MG63 (cell line): ENCODE measurements around the gene UBE2D1. TPM values are rescaled to one million over a fixed set of nuclear protein-coding genes. Genes with fewer than 3 reads are reported as not detected.
A peak's percentile ranks its signal among the peaks of the same experiment; 100 is the strongest.

Experiments
- DNase-seq: peaks from one replicate; pipeline ENCODE4 v3.0.0-alpha.2; 2020
- H3K27me3 ChIP-seq: fragments of 250-450 bp; sonication (Bioruptor Pico); 2 replicates; pipeline ENCODE4 v1.5.1; 2020; ENCODE audit warnings: mild to moderate bottlenecking, moderate library complexity
- H3K36me3 ChIP-seq: fragments of 250-450 bp; sonication (Bioruptor Pico); 2 replicates; pipeline ENCODE4 v1.5.1; 2020; ENCODE audit warnings: mild to moderate bottlenecking, moderate library complexity
- H3K4me3 ChIP-seq: fragments of 250-450 bp; sonication (Bioruptor Pico); 2 replicates; pipeline ENCODE4 v1.5.1; 2020; ENCODE audit warnings: mild to moderate bottlenecking, moderate library complexity
- H3K9me3 ChIP-seq: fragments of 250-450 bp; sonication (Bioruptor Pico); 2 replicates; pipeline ENCODE4 v1.5.1; 2020; ENCODE audit warnings: mild to moderate bottlenecking, moderate library complexity
- total RNA-seq: library from RNA; depleted of rRNA; stranded (reverse); fragments of >200 nt; shearing (Covaris generic); gene quantifications from 2 replicates; pipeline ENCODE4 v1.2.3, GENCODE V29; 2014; ENCODE audit warnings: low replicate concordance

Gene UBE2D1
- total RNA-seq, 1 experiment from 2014 or later, result 10.4 TPM

- no peaks in the 10 kb centered on the region for H3K27me3 ChIP-seq
- no peak overlapping the region for H3K4me3 ChIP-seq
- no peaks in the 10 kb centered on the region for H3K9me3 ChIP-seq
- DNase-seq, result no peak
- no peaks in the 10 kb centered on the region for H3K36me3 ChIP-seq
Observed at GRCh38 chr10:58328233-58328632, 6.6 kb upstream of the UBE2D1 start.

GRCh38 chr10:58330431-58330830 is 4.4 kb upstream of the UBE2D1 start:
- no peaks in the 10 kb centered on the region for H3K27me3 ChIP-seq
- no peaks in the 10 kb centered on the region for H3K9me3 ChIP-seq
- no peaks in the 10 kb centered on the region for H3K36me3 ChIP-seq
- DNase-seq, result no peak
- H3K4me3 ChIP-seq, result no peak overlapping the region

- DNase-seq, result no peak
- H3K9me3 ChIP-seq, result no peaks in the 10 kb centered on the region
- no peaks in the 10 kb centered on the region for H3K36me3 ChIP-seq
Observed at GRCh38 chr10:58331646-58332045, 3.2 kb upstream of the UBE2D1 start.

GRCh38 chr10:58335306-58336005 is 650 bp downstream of the UBE2D1 start:
- peak overlapping the region; percentile 90 for H3K4me3 ChIP-seq
- H3K36me3 ChIP-seq, result no peaks in the 10 kb centered on the region
- peak; percentile 19 for DNase-seq
- H3K27me3 ChIP-seq, result no peaks in the 10 kb centered on the region
- H3K9me3 ChIP-seq, result no peaks in the 10 kb centered on the region

More at GRCh38 chr10:58331646-58332045, 3.2 kb upstream of the UBE2D1 start:
- H3K27me3 ChIP-seq, result no peaks in the 10 kb centered on the region
- no peak overlapping the region for H3K4me3 ChIP-seq

GRCh38 chr10:58336242-58336641 is 1.4 kb downstream of the UBE2D1 start:
- DNase-seq, result no peak
- Histone ChIP-seq H3K9me3 (no peaks in the 10 kb centered on the region), H3K27me3 (no peaks in the 10 kb centered on the region), H3K4me3 (no peak overlapping the region), H3K36me3 (no peaks in the 10 kb centered on the region)

GRCh38 chr10:58341422-58341821 is 6.6 kb downstream of the UBE2D1 start:
- no peak for DNase-seq
- H3K9me3 ChIP-seq, result no peaks in the 10 kb centered on the region
- H3K4me3 ChIP-seq, result no peak overlapping the region
- no peaks in the 10 kb centered on the region for H3K27me3 ChIP-seq
- H3K36me3 ChIP-seq, result no peaks in the 10 kb centered on the region

- Histone ChIP-seq H3K27me3 (no peaks in the 10 kb centered on the region), H3K9me3 (no peaks in the 10 kb centered on the region), H3K4me3 (no peak overlapping the region), H3K36me3 (no peaks in the 10 kb centered on the region)
- DNase-seq, result no peak
Observed at GRCh38 chr10:58341947-58342346, 7.1 kb downstream of the UBE2D1 start.

- H3K9me3 ChIP-seq, result no peaks in the 10 kb centered on the region
- DNase-seq, result no peak
- H3K36me3 ChIP-seq, result no peaks in the 10 kb centered on the region
- no peak overlapping the region for H3K4me3 ChIP-seq
- no peaks in the 10 kb centered on the region for H3K27me3 ChIP-seq
Observed at GRCh38 chr10:58347967-58348366, 13.2 kb downstream of the UBE2D1 start.

- no peak for DNase-seq
- no peak overlapping the region for H3K4me3 ChIP-seq
Observed at GRCh38 chr10:58348571-58349033, 13.8 kb downstream of the UBE2D1 start.

GRCh38 chr10:58350023-58350422 is 15.2 kb downstream of the UBE2D1 start:
- Histone ChIP-seq H3K4me3 (no peak overlapping the region), H3K27me3 (no peaks in the 10 kb centered on the region), H3K9me3 (no peaks in the 10 kb centered on the region), H3K36me3 (no peaks in the 10 kb centered on the region)
- no peak for DNase-seq

More at GRCh38 chr10:58348571-58349033, 13.8 kb downstream of the UBE2D1 start:
- Histone ChIP-seq H3K9me3 (no peaks in the 10 kb centered on the region), H3K27me3 (no peaks in the 10 kb centered on the region), H3K36me3 (no peaks in the 10 kb centered on the region)

- Histone ChIP-seq H3K9me3 (no peaks in the 10 kb centered on the region), H3K4me3 (no peak overlapping the region), H3K36me3 (no peaks in the 10 kb centered on the region), H3K27me3 (no peaks in the 10 kb centered on the region)
- DNase-seq, result no peak
Observed at GRCh38 chr10:58350619-58351323, 16.0 kb downstream of the UBE2D1 start.

GRCh38 chr10:58351616-58352578 is 17.1 kb downstream of the UBE2D1 start:
- Histone ChIP-seq H3K36me3 (no peaks in the 10 kb centered on the region), H3K9me3 (no peaks in the 10 kb centered on the region), H3K27me3 (no peaks in the 10 kb centered on the region), H3K4me3 (no peak overlapping the region)
- DNase-seq, result no peak

- Histone ChIP-seq H3K36me3 (no peaks in the 10 kb centered on the region), H3K4me3 (no peak overlapping the region), H3K9me3 (no peaks in the 10 kb centered on the region), H3K27me3 (no peaks in the 10 kb centered on the region)
- DNase-seq, result no peak
Observed at GRCh38 chr10:58352956-58353610, 18.3 kb downstream of the UBE2D1 start.

- DNase-seq, result no peak
- no peaks in the 10 kb centered on the region for H3K9me3 ChIP-seq
- H3K36me3 ChIP-seq, result no peaks in the 10 kb centered on the region
- H3K4me3 ChIP-seq, result no peak overlapping the region
- H3K27me3 ChIP-seq, result no peaks in the 10 kb centered on the region
Observed at GRCh38 chr10:58356756-58357155, 21.9 kb downstream of the UBE2D1 start.

- H3K9me3 ChIP-seq, result no peaks in the 10 kb centered on the region
Observed at GRCh38 chr10:58358314-58358933, 23.6 kb downstream of the UBE2D1 start.

GRCh38 chr10:58358947-58359346 is 24.1 kb downstream of the UBE2D1 start:
- DNase-seq, result no peak
- Histone ChIP-seq H3K9me3 (no peaks in the 10 kb centered on the region), H3K4me3 (no peak overlapping the region), H3K36me3 (no peaks in the 10 kb centered on the region), H3K27me3 (no peaks in the 10 kb centered on the region)

More at GRCh38 chr10:58358314-58358933, 23.6 kb downstream of the UBE2D1 start:
- DNase-seq, result no peak
- no peak overlapping the region for H3K4me3 ChIP-seq
- H3K36me3 ChIP-seq, result no peaks in the 10 kb centered on the region
- H3K27me3 ChIP-seq, result no peaks in the 10 kb centered on the region
